Non-pigmented ciliary epithelial cell (primary cell): ENCODE results near the gene ST3GAL3.

Source experiments
- DNase-seq: peaks from one replicate; pipeline ENCODE4 v3.0.0-alpha.2; 2010; ENCODE audit warnings: low read depth

The ST3GAL3 gene

DNA sequence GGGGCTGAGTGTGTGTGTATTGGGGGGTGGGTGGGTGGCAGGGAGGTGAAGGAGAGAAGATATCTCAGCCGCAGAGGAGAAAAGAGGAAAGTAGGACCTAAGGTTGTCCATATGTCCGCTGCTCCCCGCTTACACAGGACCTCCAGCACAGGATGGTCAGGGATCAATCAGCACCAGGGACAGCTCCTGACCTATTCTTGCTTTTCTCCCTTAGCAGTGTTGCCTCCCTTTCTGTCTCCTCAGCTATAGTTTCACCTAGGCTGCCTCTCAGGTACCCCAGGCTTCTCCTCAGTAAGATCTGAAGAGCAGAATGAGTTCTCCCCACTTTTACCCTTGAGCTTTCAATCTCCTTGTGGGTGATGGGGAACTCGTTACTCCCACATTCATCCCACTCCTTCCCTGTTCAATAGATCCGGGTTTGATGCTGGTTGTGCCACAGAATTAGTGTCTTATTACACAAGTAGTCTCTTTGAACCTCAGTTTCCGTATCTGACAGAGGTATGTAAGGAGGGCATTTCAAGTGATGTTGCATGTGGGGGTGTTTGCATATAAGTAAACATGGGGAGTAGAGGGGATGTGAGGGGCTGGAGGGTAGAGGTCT lies 261.1 kb downstream of the ST3GAL3 start:
- no peak for DNase-seq

GRCh38 chr1:43969416-43969745 lies 262.0 kb downstream of the ST3GAL3 start:
- DNase-seq, result no peak

- DNase-seq, result peak; percentile 93
These were observed 262.6 kb downstream of the ST3GAL3 start, which contains the start of gene DPH2 for GRCh38 chr1:43969746-43970466. DPH2 (plus strand) TSS chr1:43970010; CDS start chr1:43970176, 166 bp downstream.

DNA sequence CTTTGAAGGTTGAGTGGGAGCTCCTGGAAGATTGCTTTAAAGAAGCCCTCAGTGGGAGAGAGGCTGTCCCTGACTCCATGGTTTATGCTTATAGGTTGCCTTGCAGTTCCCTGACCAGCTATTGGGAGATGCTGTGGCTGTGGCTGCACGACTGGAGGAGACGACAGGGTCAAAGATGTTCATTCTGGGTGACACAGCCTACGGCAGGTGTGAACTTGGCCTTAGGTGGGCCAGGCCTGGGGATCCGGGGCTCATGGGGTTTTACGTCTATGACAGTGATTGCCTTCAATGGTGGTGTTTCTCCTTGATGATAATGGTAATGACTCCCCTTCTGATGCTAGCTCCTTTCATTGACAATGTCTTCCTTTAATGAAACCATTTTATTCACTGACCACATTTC lies 263.2 kb downstream of the ST3GAL3 start:
- no peak for DNase-seq

DNA sequence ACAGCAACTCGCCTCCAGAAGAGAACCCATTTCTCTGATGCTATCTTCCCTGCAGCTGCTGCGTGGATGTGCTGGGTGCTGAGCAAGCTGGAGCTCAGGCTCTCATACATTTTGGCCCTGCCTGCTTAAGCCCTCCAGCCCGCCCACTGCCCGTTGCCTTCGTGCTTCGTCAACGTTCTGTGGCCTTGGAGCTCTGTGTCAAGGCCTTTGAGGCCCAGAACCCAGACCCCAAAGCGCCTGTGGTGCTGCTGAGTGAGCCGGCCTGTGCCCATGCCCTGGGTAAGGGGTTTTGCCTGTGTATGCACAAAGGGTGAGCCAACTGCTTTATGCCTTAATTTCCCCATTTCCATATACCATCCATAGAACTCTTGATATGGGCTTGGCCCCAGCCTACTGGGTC lies 263.6 kb downstream of the ST3GAL3 start:
- no peak for DNase-seq

DNA sequence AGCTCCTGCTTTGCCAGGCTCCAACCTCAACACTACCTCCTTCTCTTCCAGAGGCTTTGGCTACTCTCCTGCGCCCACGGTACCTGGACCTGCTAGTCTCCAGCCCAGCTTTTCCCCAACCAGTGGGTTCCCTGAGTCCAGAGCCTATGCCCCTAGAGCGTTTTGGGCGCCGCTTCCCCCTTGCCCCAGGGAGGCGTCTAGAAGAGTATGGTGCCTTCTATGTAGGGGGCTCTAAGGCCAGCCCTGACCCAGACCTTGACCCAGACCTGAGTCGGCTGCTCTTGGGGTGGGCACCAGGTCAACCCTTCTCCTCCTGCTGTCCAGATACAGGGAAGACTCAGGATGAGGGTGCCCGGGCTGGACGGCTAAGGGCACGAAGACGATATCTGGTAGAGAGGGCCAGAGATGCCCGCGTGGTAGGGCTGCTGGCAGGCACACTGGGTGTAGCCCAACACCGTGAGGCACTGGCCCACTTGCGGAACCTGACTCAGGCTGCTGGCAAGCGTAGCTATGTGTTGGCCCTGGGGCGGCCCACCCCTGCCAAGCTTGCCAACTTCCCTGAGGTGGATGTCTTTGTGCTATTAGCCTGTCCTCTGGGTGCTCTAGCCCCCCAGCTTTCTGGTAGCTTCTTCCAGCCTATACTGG lies 264.1 kb downstream of the ST3GAL3 start:
- no peak for DNase-seq

DNA sequence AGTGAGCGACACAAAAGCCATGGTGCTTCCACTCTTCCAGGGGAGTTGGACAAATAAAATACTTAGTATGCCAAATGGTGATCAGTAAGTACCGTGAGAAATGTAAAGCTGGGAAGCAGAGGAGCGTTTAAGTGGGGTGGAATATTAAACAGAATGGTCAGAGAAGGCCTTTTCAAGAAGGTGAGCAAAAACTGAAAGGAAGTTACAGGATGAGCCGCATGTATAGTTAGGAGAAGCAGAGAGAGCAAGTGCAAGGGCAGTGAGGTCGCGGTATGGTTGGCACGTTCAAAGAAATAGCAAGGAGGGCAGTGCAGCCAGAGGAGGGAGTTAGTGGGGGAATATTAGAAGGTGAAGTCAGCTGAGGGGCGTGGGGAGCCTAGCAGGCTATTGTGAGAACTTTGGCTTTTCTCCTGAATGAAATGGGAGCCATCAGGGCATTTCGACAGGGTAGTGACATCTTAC lies 266.7 kb downstream of the ST3GAL3 start:
- no peak for DNase-seq

- DNase-seq, result peak; percentile 63
These were observed 267.3 kb downstream of the ST3GAL3 start, which contains the start of gene ATP6V0B for GRCh38 chr1:43974443-43975248. ATP6V0B (plus strand) TSS chr1:43974960; CDS start chr1:43975041, 81 bp downstream.

- DNase-seq, result no peak
These were observed 268.1 kb downstream of the ST3GAL3 start for GRCh38 chr1:43975249-43975961.

DNA sequence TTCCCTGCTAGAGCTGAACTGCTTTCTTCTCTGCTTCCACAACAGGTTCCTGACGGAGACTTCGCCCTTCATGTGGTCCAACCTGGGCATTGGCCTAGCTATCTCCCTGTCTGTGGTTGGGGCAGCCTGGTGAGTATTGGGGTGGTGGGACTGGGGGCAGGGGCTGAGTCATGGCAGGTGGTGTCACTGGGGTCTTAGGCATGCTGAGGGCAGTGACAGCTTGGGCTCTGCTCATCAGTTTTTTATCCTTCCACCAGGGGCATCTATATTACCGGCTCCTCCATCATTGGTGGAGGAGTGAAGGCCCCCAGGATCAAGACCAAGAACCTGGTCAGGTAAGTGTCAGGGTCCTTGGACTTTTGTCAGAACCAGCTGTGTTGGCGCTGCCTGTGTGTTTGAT lies 268.7 kb downstream of the ST3GAL3 start:
- no peak for DNase-seq

DNA sequence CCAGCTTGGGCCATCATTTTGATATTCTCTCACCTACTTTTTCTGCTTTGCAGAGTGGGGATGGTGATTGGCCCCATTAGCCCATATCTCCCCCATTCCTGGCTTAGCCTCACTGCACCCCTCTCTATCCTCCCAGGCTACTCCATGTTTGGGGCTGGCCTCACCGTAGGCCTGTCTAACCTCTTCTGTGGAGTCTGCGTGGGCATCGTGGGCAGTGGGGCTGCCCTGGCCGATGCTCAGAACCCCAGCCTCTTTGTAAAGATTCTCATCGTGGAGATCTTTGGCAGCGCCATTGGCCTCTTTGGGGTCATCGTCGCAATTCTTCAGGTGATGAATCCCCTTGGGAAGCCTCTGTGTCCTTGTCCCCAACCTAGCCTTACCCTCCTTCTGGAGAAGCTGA lies 269.6 kb downstream of the ST3GAL3 start:
- no peak for DNase-seq

DNA sequence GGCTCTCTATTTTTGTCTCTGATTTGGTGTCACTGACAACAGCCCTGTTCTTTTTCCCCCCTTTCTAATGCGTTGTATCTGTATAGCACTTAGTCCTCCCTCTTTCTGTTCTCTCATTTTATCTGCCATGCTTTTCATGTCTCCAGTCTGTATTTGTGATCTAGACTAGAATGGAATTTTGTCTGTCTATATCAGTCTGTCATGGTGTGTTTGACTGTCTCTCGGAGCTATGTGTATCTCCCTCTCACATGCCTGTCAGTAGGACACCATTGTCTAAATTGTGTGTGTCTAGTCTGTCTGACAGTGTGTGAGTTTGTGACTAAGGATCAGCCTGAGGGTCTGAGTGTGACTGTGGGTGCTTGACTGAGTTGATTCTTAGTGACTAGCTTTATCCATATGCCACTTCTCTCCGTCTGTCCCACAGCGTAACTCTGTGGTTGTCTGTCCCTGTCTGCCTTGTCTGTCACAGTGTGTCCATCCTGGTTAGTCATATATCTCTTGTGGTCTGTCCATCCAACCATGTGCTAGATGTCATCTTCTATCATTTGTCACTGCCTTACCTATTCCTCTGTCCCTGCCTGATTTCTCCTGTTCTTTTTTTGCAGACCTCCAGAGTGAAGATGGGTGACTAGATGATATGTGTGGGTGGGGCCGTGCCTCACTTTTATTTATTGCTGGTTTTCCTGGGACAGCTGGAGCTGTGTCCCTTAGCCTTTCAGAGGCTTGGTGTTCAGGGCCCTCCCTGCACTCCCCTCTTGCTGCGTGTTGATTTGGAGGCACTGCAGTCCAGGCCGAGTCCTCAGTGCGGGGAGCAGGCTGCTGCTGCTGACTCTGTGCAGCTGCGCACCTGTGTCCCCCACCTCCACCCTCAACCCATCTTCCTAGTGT lies 270.3 kb downstream of the ST3GAL3 start:
- no peak for DNase-seq

GRCh38 chr1:43978264-43978550 lies 270.9 kb downstream of the ST3GAL3 start:
- DNase-seq, result no peak

DNA sequence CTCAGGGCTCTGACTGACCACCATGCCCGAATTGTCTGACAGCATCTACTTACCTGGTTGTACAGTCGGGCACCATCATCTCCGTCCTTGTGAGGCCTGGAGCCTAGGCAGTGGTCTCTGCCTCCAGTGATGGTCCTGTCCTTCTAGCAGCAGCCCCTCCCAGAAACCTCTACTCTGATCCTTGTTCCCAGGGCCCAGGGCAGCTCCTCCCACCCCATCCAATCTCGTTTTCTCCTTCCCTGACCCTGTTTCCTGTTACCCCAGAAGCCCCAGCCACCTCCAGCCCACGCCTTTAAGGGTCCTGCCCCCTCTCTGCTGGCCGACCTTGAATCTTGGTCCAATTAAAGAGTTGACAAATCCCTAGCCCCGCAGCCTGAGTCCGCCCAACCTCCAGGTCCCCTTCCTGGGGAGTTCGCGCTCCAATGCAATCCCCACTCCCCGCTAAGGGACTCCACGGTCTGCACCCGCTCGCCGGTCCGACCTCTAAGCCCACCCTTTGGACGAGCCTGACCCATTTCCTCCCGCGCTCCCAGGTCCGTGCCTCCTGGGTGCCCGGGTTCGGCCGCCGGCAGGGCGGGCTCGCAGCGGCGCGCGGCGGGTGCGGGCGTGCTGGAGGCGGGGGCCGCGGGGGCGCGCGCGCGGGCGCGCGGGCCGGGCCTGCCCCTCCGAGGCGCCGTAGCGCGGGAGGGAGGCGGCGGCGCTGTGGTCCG lies 271.4 kb downstream of the ST3GAL3 start, which contains the start of gene B4GALT2:
Gene B4GALT2, plus strand, starts transcription at position 660 of the 710 bp plus-strand sequence. CDS start 1,951 bp downstream, outside the sequence.
- DNase-seq, result no peak

DNA sequence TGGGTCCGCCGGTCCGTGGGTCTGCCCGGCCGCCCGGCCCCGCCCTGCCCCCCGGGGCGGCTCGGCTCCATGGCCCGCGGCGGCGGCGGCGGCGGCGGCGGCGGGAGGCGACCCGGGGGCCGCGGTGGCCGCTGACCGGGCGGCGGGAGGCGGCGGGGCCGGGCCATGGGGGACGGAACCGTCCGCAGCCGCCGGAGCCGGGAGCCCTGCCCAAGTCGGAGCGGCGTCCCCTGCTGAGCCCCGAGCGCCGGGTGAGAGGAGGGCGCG lies 271.9 kb downstream of the ST3GAL3 start:
- DNase-seq, result no peak

DNA sequence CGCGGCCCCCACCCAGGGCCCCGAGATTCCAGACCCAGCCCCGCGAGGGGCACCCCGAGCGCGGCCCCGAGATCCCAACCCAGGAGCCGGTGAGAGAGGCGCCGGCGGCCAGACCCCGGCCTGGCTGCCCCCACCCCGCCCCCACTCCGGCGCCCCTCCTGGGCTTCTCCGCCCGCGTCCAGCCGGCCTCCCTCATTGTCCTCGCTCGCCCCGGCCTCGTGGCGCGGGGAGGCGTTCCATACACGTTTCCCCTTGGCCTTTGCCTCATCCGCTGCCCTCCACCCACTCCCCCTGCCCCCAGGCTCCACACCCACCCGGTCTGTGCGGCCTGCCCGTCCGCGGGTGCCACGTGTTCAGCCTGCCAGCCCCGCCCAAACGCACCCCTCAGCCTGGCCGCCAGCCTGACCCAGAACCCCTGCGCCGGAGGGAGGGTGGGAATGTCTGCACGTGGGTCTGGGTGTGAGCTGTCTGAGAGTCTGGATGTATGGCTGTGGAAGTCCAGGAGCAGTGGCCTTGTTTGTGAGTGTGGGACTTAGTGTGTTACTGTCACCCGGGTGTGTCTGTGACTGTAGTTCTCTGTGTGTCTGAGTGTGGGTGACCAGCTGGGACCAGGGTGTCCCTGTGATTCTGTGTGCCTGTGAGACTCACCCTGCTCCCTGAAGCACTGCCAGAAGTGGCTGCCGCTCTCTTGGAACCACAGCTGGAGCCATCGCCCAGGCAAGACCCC lies 272.4 kb downstream of the ST3GAL3 start:
- DNase-seq, result no peak

DNA sequence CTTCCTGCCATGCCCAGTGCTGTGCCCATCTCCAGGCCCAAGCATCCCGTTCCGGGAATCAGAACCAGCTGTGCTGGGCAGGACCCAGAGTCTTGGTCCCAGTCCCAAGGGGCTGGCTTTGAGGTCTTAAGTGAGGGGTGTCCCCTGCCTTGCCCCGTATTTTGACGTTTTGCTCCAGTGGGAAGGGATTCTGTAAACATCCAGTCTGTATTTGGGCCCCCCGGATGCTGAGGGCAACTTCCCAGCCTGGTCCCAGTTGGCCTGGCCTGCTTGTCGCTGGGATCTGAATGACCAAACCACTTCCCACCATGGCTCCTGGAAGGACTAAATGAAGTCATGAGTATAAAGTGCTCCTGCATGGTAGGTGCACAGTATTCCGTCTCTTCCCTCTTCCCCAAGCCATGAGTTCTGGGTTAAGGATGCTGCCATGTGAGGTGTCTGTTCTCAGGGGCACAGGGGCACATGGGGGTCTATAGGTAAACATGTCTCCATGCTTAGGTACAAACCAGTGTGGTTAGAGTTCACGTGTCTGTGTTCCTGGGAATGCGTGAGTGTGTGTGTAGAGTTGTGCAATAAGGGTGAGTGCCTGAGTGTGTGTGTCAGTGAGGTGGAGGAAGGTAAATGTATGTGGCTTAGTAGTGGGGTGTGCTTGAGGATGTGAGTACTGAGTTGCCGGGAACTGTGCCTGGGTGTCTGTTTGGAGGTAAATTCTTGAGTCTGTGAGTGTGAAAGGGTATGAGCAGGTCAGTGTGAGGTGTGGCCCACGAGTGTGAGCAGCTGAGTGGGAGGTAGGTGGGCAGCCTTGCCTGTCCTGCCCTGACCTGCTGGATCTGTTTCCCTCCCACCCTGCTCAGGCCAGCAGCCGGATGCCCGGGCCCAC lies 273.2 kb downstream of the ST3GAL3 start:
- no peak for DNase-seq
